Suprapubic skin (tissue), 4 donors: Measurements from ENCODE around the gene CHAD. TPM values are rescaled to one million over a fixed set of nuclear protein-coding genes. Genes with fewer than 3 reads are reported as not detected.

ENCODE experiments used
- DNase-seq, 2 donors: peaks; one replicate each; pipeline ENCODE4 v3.0.0-alpha.2; 2019; ENCODE audit warnings: low spot score in 2 of 2
- H3K27ac ChIP-seq: fragments of 200-600 bp; sonication (generic); one replicate; pipeline ENCODE4 v1.5.1; 2019
- H3K27me3 ChIP-seq: fragments of 200-600 bp; sonication (generic); one replicate; pipeline ENCODE4 v1.5.1; 2019
- H3K36me3 ChIP-seq: fragments of 200-600 bp; sonication (generic); one replicate; pipeline ENCODE4 v1.5.1; 2019
- H3K4me1 ChIP-seq: fragments of 200-600 bp; sonication (generic); one replicate; pipeline ENCODE4 v1.5.1; 2019
- H3K4me3 ChIP-seq: fragments of 200-600 bp; sonication (generic); one replicate; pipeline ENCODE4 v1.5.1; 2019; ENCODE audit warnings: mild to moderate bottlenecking
- H3K9me3 ChIP-seq: fragments of 200-600 bp; sonication (generic); one replicate; pipeline ENCODE4 v1.5.1; 2019
- CTCF ChIP-seq, 2 donors: fragments of 200-600 bp in 1 of 2; fragments of 450-650 bp in 1 of 2; sonication (generic) in 1 of 2; IDR thresholded peaks; one replicate each; pipeline ENCODE4 v1.5.1; 2016 to 2019; ENCODE audit warnings: antibody characterized with exemption in 2 of 2, mild to moderate bottlenecking in 1 of 2, moderate library complexity in 1 of 2
- EP300 ChIP-seq: sonication (generic); formaldehyde crosslinking; IDR thresholded peaks from one replicate; pipeline ENCODE4 v1.6.1; 2017; ENCODE audit warnings: antibody characterized with exemption
- POLR2A ChIP-seq, 2 donors: fragments of 450-650 bp; IDR thresholded peaks; one replicate each; pipeline ENCODE4 v1.6.1; 2017; ENCODE audit warnings: antibody characterized with exemption in 2 of 2, mild to moderate bottlenecking in 2 of 2, moderate library complexity in 2 of 2
- POLR2AphosphoS5 ChIP-seq, 3 donors: sonication (generic); formaldehyde crosslinking; IDR thresholded peaks; one replicate each; pipeline ENCODE4 v1.6.1; 2017; ENCODE audit warnings: antibody characterized with exemption in 3 of 3
- WGBS: methylation state at CpG from one replicate; pipeline ENCODE4 v1.1.5; 2018; 5-methylcytosine and 5-hydroxymethylcytosine counted together
- total RNA-seq, 4 donors: library from RNA; depleted of rRNA; stranded (reverse); fragments of >200 nt; gene quantifications; one replicate each; pipeline ENCODE4 v1.1.0, GENCODE V29; 2016

Gene CHAD
- total RNA-seq, 4 donors from 2014 or later = 4.5 to 15.4 (median 7.2) TPM

GRCh38 chr17:50440172-50440837 is 28.4 kb downstream of the CHAD start:
- Histone ChIP-seq H3K4me3 (no peak overlapping the region), H3K27me3 (no peaks in the 10 kb centered on the region), H3K9me3 (no peaks in the 10 kb centered on the region), H3K36me3 (no peaks in the 10 kb centered on the region), H3K4me1 (peaks cover 26% of the 10 kb centered on the region), H3K27ac (peak overlapping the region; percentile 51)
- DNase-seq = peak in 1 of 2 donors; percentile 76
- WGBS = 56% methylated on average over 4 of the region's 4 CpGs
- no peak for TF ChIP-seq POLR2A (IDR thresholded peaks at IDR 0.05)
- no peak for TF ChIP-seq CTCF (IDR thresholded peaks at IDR 0.05)
- no peak for TF ChIP-seq EP300
- no peak for TF ChIP-seq POLR2AphosphoS5 (IDR thresholded peaks at IDR 0.05)

- H3K27ac ChIP-seq = no peak overlapping the region
- no peak for DNase-seq
- H3K9me3 ChIP-seq = no peaks in the 10 kb centered on the region
- H3K27me3 ChIP-seq = no peaks in the 10 kb centered on the region
- peaks cover 2% of the 10 kb centered on the region for H3K36me3 ChIP-seq
- TF ChIP-seq CTCF (IDR thresholded peaks at IDR 0.05) (no peak), EP300 (no peak), POLR2AphosphoS5 (IDR thresholded peaks at IDR 0.05) (no peak), POLR2A (IDR thresholded peaks at IDR 0.05) (no peak)
- peaks cover 22% of the 10 kb centered on the region for H3K4me1 ChIP-seq
- WGBS = 93% methylated on average over 4 of the region's 4 CpGs
- no peak overlapping the region for H3K4me3 ChIP-seq
Measured at GRCh38 chr17:50439008-50439407, 29.7 kb downstream of the CHAD start.

- H3K4me3 ChIP-seq = no peak overlapping the region
- 93% methylated on average over 4 of the region's 4 CpGs for WGBS
- H3K27me3 ChIP-seq = no peaks in the 10 kb centered on the region
- H3K9me3 ChIP-seq = no peaks in the 10 kb centered on the region
- peaks cover 7% of the 10 kb centered on the region for H3K4me1 ChIP-seq
- DNase-seq = peak in 1 of 2 donors; percentile 53
- H3K27ac ChIP-seq = no peak overlapping the region
- peaks cover 8% of the 10 kb centered on the region for H3K36me3 ChIP-seq
- TF ChIP-seq CTCF (IDR thresholded peaks at IDR 0.05) = no peak
- TF ChIP-seq EP300 = no peak
- no peak for TF ChIP-seq POLR2AphosphoS5 (IDR thresholded peaks at IDR 0.05)
- TF ChIP-seq POLR2A (IDR thresholded peaks at IDR 0.05) = no peak
Measured at GRCh38 chr17:50437409-50437808, 31.3 kb downstream of the CHAD start.

GRCh38 chr17:50432125-50432762 is 36.4 kb downstream of the CHAD start:
- DNase-seq = no peak
- Histone ChIP-seq H3K36me3 (peaks cover 8% of the 10 kb centered on the region), H3K4me1 (peaks cover 38% of the 10 kb centered on the region), H3K4me3 (no peak overlapping the region), H3K9me3 (no peaks in the 10 kb centered on the region), H3K27me3 (no peaks in the 10 kb centered on the region), H3K27ac (no peak overlapping the region)
- 95% methylated on average over 4 of the region's 4 CpGs for WGBS
- TF ChIP-seq POLR2AphosphoS5 (IDR thresholded peaks at IDR 0.05) = no peak
- no peak for TF ChIP-seq CTCF (IDR thresholded peaks at IDR 0.05)
- TF ChIP-seq POLR2A (IDR thresholded peaks at IDR 0.05) = no peak
- no peak for TF ChIP-seq EP300

GRCh38 chr17:50430821-50431618 is 37.7 kb downstream of the CHAD start:
- Histone ChIP-seq H3K9me3 (no peaks in the 10 kb centered on the region), H3K36me3 (peaks cover 8% of the 10 kb centered on the region), H3K27ac (no peak overlapping the region), H3K27me3 (no peaks in the 10 kb centered on the region), H3K4me3 (no peak overlapping the region), H3K4me1 (peaks cover 50% of the 10 kb centered on the region)
- WGBS = 45% methylated on average over 4 of the region's 4 CpGs
- TF ChIP-seq POLR2A (IDR thresholded peaks at IDR 0.05) (no peak), CTCF (IDR thresholded peaks at IDR 0.05) (no peak), POLR2AphosphoS5 (IDR thresholded peaks at IDR 0.05) (no peak), EP300 (no peak)
- DNase-seq = no peak
